ENCODE results near the gene ZNF286A.

DNA sequence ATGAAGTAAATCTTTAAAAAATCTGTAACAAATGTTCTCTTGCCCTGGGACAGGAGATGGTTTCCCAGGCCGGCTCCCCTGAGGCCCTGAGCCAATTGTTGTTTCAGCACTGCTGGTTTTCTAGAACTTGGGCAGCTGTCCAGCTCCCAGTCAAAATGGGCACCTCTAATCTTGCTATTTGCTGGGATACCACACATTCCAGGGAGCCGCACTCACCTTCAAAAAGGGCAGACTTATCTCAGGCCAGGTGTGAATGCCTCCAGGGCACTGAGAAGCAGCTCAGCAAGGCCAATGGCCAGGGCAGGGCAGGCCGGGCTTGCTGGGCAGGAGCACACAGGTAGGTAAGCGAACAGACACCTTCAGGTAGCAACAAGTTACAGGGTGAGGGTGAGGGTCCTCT, 39.9 kb upstream of the ZNF286A start:
- TF ChIP-seq CTCF (IDR thresholded peaks at IDR 0.05) = no peak
- no peak for TF ChIP-seq POLR2A (IDR thresholded peaks at IDR 0.05; ENCODE audit: low read depth)

All from esophagus muscularis mucosa (tissue), 3 donors.